Measurements from ENCODE around the gene CPOX. TPM values are rescaled to one million over a fixed set of nuclear protein-coding genes. Genes with fewer than 3 reads are reported as not detected.

Gene CPOX
- total RNA-seq, 1 experiment from 2014 or later, result 24.2 TPM

DNA sequence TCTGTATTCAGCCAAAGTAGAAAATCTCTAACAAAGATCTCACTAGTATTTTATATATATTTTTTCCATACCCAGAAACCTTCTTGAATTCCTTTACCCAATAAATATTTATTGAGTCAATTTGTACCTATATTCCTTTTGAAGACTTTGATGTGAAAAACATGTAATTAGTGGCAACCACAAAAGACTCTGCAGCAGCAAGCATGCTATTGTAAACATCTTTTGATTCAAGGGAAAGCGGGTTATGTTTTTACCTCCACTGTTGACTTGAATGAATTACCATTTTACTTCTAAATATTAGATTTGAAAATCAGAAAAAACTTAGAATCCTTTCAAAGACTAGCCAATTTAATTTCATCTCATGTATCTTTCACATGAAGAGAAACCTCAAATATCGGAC is 59.2 kb downstream of the CPOX start:
- no peak for DNase-seq
- no TSS peak for BruUV-seq (replicated peaks)
- Mint-ChIP-seq H3K4me3 (ENCODE audit: unreplicated experiment) (no peak overlapping the region), H3K27ac (ENCODE audit: unreplicated experiment) (no peak overlapping the region), H3K9me3 (ENCODE audit: unreplicated experiment) (no peaks in the 10 kb centered on the region), H3K4me1 (ENCODE audit: low read depth, unreplicated experiment) (no peaks in the 10 kb centered on the region), H3K36me3 (ENCODE audit: insufficient read depth, unreplicated experiment) (no peaks in the 10 kb centered on the region), H3K27me3 (ENCODE audit: insufficient read depth, unreplicated experiment) (no peaks in the 10 kb centered on the region)
- intact Hi-C loops (cut with micrococcal nuclease; ENCODE audit: unreplicated experiment), result no loop called here
- CTCF ChIA-PET, result no interaction called here
- POLR2A ChIA-PET, result no interaction called here
- Histone ChIP-seq H3K27me3 (replicated peaks; ENCODE audit: control insufficient read depth, insufficient read depth, low read length) (no peaks in the 10 kb centered on the region), H3K4me3 (ENCODE audit: low read depth, low read length) (no peak overlapping the region), H3K9me3 (no peaks in the 10 kb centered on the region), H3K36me3 (ENCODE audit: control insufficient read depth, insufficient read depth, low read length) (no peaks in the 10 kb centered on the region), H3K4me1 (peaks cover under 1% of the 10 kb centered on the region)
- TF ChIP-seq, protein P1, sequence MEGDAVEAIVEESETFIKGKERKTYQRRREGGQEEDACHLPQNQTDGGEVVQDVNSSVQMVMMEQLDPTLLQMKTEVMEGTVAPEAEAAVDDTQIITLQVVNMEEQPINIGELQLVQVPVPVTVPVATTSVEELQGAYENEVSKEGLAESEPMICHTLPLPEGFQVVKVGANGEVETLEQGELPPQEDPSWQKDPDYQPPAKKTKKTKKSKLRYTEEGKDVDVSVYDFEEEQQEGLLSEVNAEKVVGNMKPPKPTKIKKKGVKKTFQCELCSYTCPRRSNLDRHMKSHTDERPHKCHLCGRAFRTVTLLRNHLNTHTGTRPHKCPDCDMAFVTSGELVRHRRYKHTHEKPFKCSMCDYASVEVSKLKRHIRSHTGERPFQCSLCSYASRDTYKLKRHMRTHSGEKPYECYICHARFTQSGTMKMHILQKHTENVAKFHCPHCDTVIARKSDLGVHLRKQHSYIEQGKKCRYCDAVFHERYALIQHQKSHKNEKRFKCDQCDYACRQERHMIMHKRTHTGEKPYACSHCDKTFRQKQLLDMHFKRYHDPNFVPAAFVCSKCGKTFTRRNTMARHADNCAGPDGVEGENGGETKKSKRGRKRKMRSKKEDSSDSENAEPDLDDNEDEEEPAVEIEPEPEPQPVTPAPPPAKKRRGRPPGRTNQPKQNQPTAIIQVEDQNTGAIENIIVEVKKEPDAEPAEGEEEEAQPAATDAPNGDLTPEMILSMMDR (IDR thresholded peaks at IDR 0.05; ENCODE audit: insufficient read depth in 1 of 2, low read depth in 1 of 2, low read length in 1 of 2, severe bottlenecking in 1 of 2, unreplicated experiment in 1 of 2), result no peak

DNA sequence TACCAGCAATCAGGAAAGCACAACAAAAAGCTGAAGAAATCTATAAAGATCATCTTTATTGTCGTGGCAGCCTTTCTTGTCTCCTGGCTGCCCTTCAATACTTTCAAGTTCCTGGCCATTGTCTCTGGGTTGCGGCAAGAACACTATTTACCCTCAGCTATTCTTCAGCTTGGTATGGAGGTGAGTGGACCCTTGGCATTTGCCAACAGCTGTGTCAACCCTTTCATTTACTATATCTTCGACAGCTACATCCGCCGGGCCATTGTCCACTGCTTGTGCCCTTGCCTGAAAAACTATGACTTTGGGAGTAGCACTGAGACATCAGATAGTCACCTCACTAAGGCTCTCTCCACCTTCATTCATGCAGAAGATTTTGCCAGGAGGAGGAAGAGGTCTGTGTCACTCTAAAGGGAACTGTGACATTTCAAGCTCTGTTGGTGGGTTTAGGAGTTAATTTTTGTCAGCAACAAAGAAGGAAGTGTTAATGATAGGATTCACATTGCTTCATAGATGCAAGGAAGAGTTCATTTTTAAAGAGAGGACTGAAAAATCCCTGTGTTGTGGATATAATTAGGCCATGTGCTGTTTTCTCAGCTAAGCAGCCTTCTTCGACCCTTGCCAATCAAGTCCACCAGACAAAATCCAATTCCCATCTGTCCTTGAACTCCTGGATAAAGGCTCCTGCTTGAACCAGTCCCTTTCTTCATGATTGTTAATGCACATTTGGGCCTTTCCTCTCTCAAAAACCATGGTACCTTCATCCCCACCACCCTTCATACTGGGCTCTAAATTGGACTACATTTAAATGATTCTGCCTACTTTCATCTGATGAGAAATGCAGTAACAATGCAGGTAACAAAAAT is 60.5 kb downstream of the CPOX start:
- TF ChIP-seq, protein P1 (IDR thresholded peaks at IDR 0.05; ENCODE audit: insufficient read depth in 1 of 2, low read depth in 1 of 2, low read length in 1 of 2, severe bottlenecking in 1 of 2, unreplicated experiment in 1 of 2), result no peak
- peaks cover 8% of the 10 kb centered on the region for H3K4me1 ChIP-seq
- H3K36me3 ChIP-seq (ENCODE audit: control insufficient read depth, insufficient read depth, low read length), result no peaks in the 10 kb centered on the region
- no peak overlapping the region for H3K4me3 ChIP-seq (ENCODE audit: low read depth, low read length)
- no peak overlapping the region for H3K27ac Mint-ChIP-seq (ENCODE audit: unreplicated experiment)
- DNase-seq, result no peak
- H3K27me3 ChIP-seq (replicated peaks; ENCODE audit: control insufficient read depth, insufficient read depth, low read length), result no peaks in the 10 kb centered on the region
- no peak overlapping the region for H3K4me3 Mint-ChIP-seq (ENCODE audit: unreplicated experiment)
- no peaks in the 10 kb centered on the region for H3K36me3 Mint-ChIP-seq (ENCODE audit: insufficient read depth, unreplicated experiment)
- H3K9me3 ChIP-seq, result no peaks in the 10 kb centered on the region
- ChIA-PET POLR2A (no interaction called here), CTCF (no interaction called here)
- intact Hi-C loops (cut with micrococcal nuclease; ENCODE audit: unreplicated experiment), result no loop called here
- H3K27me3 Mint-ChIP-seq (ENCODE audit: insufficient read depth, unreplicated experiment), result no peaks in the 10 kb centered on the region
- no TSS peak for BruUV-seq (replicated peaks)
- H3K9me3 Mint-ChIP-seq (ENCODE audit: unreplicated experiment), result no peaks in the 10 kb centered on the region
- H3K4me1 Mint-ChIP-seq (ENCODE audit: low read depth, unreplicated experiment), result no peaks in the 10 kb centered on the region

DNA sequence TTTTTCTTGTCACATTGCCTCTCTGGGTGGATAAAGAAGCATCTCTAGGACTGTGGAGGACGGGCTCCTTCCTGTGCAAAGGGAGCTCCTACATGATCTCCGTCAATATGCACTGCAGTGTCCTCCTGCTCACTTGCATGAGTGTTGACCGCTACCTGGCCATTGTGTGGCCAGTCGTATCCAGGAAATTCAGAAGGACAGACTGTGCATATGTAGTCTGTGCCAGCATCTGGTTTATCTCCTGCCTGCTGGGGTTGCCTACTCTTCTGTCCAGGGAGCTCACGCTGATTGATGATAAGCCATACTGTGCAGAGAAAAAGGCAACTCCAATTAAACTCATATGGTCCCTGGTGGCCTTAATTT is 61.2 kb downstream of the CPOX start:
- intact Hi-C loops (cut with micrococcal nuclease; ENCODE audit: unreplicated experiment), result no loop called here
- H3K4me3 ChIP-seq (ENCODE audit: low read depth, low read length), result no peak overlapping the region
- no peaks in the 10 kb centered on the region for H3K27me3 ChIP-seq (replicated peaks; ENCODE audit: control insufficient read depth, insufficient read depth, low read length)
- no peak overlapping the region for H3K27ac Mint-ChIP-seq (ENCODE audit: unreplicated experiment)
- H3K27me3 Mint-ChIP-seq (ENCODE audit: insufficient read depth, unreplicated experiment), result no peaks in the 10 kb centered on the region
- ChIA-PET POLR2A (no interaction called here), CTCF (no interaction called here)
- TF ChIP-seq, protein P1 (IDR thresholded peaks at IDR 0.05; ENCODE audit: insufficient read depth in 1 of 2, low read depth in 1 of 2, low read length in 1 of 2, severe bottlenecking in 1 of 2, unreplicated experiment in 1 of 2), result no peak
- no peaks in the 10 kb centered on the region for H3K9me3 Mint-ChIP-seq (ENCODE audit: unreplicated experiment)
- no peak overlapping the region for H3K4me3 Mint-ChIP-seq (ENCODE audit: unreplicated experiment)
- no peaks in the 10 kb centered on the region for H3K36me3 ChIP-seq (ENCODE audit: control insufficient read depth, insufficient read depth, low read length)
- DNase-seq, result no peak
- H3K36me3 Mint-ChIP-seq (ENCODE audit: insufficient read depth, unreplicated experiment), result no peaks in the 10 kb centered on the region
- H3K4me1 ChIP-seq, result peaks cover 8% of the 10 kb centered on the region
- no peaks in the 10 kb centered on the region for H3K4me1 Mint-ChIP-seq (ENCODE audit: low read depth, unreplicated experiment)
- BruUV-seq (replicated peaks), result no TSS peak
- no peaks in the 10 kb centered on the region for H3K9me3 ChIP-seq

Measured in Caco-2 (cell line).